Measurements from ENCODE around the gene PKP2. TPM values are rescaled to one million over a fixed set of nuclear protein-coding genes. Genes with fewer than 3 reads are reported as not detected.

Gene PKP2
- total RNA-seq, 1 experiment from 2014 or later, result 5.3 TPM

- no peaks in the 10 kb centered on the region for H3K36me3 ChIP-seq (ENCODE audit: insufficient read depth, low read length, poor library complexity, severe bottlenecking)
- H3K27ac ChIP-seq (ENCODE audit: low read depth, low read length, poor library complexity, severe bottlenecking), result no peak overlapping the region
- no peaks in the 10 kb centered on the region for H3K27me3 ChIP-seq (replicated peaks; ENCODE audit: insufficient read depth, low read depth, low read length, poor library complexity)
- no peak for DNase-seq (ENCODE audit: low spot score)
- intact Hi-C loops (cut with micrococcal nuclease; ENCODE audit: unreplicated experiment), result no loop called here
- no peak for TF ChIP-seq CTCF (conservative IDR thresholded peaks at IDR 0.05; ENCODE audit: low read depth, low read length)
- TF ChIP-seq EZH2 (IDR thresholded peaks at IDR 0.05; ENCODE audit: borderline replicate concordance, low read depth, low read length, poor library complexity, severe bottlenecking), result no peak
- no TSS peak for BruUV-seq (replicated peaks)
- no peak overlapping the region for H3K4me3 ChIP-seq (ENCODE audit: low read depth, low read length, poor library complexity, severe bottlenecking)
- POLR2A ChIA-PET (ENCODE audit: low non-redundant PET), result no interaction called here
- H3K9me3 ChIP-seq (ENCODE audit: low read depth, low read length, poor library complexity, severe bottlenecking), result no peaks in the 10 kb centered on the region
- CTCF ChIA-PET, result no interaction called here
- no peaks in the 10 kb centered on the region for H3K4me1 ChIP-seq (ENCODE audit: insufficient read depth, low read length, poor library complexity, severe bottlenecking)
Observed at GRCh38 chr12:32885831-32886230, 10.7 kb downstream of the PKP2 start.

- H3K9me3 ChIP-seq (ENCODE audit: low read depth, low read length, poor library complexity, severe bottlenecking), result no peaks in the 10 kb centered on the region
- H3K36me3 ChIP-seq (ENCODE audit: insufficient read depth, low read length, poor library complexity, severe bottlenecking), result no peaks in the 10 kb centered on the region
- no peaks in the 10 kb centered on the region for H3K27me3 ChIP-seq (replicated peaks; ENCODE audit: insufficient read depth, low read depth, low read length, poor library complexity)
- no peak overlapping the region for H3K27ac ChIP-seq (ENCODE audit: low read depth, low read length, poor library complexity, severe bottlenecking)
- ChIA-PET POLR2A (ENCODE audit: low non-redundant PET) (no interaction called here), CTCF (no interaction called here)
- H3K4me3 ChIP-seq (ENCODE audit: low read depth, low read length, poor library complexity, severe bottlenecking), result no peak overlapping the region
- no TSS peak for BruUV-seq (replicated peaks)
- no peak for DNase-seq (ENCODE audit: low spot score)
- intact Hi-C loops (cut with micrococcal nuclease; ENCODE audit: unreplicated experiment), result no loop called here
- no peaks in the 10 kb centered on the region for H3K4me1 ChIP-seq (ENCODE audit: insufficient read depth, low read length, poor library complexity, severe bottlenecking)
- TF ChIP-seq EZH2 (IDR thresholded peaks at IDR 0.05; ENCODE audit: borderline replicate concordance, low read depth, low read length, poor library complexity, severe bottlenecking) (no peak), CTCF (conservative IDR thresholded peaks at IDR 0.05; ENCODE audit: low read depth, low read length) (no peak)
Observed at GRCh38 chr12:32884962-32885361, 11.6 kb downstream of the PKP2 start.

GRCh38 chr12:32881702-32882101 is 14.9 kb downstream of the PKP2 start:
- POLR2A ChIA-PET (ENCODE audit: low non-redundant PET), result no interaction called here
- no peaks in the 10 kb centered on the region for H3K27me3 ChIP-seq (replicated peaks; ENCODE audit: insufficient read depth, low read depth, low read length, poor library complexity)
- intact Hi-C loops (cut with micrococcal nuclease; ENCODE audit: unreplicated experiment), result no loop called here
- no peak overlapping the region for H3K4me3 ChIP-seq (ENCODE audit: low read depth, low read length, poor library complexity, severe bottlenecking)
- no TSS peak for BruUV-seq (replicated peaks)
- CTCF ChIA-PET, result no interaction called here
- H3K27ac ChIP-seq (ENCODE audit: low read depth, low read length, poor library complexity, severe bottlenecking), result no peak overlapping the region
- H3K4me1 ChIP-seq (ENCODE audit: insufficient read depth, low read length, poor library complexity, severe bottlenecking), result no peaks in the 10 kb centered on the region
- no peak for DNase-seq (ENCODE audit: low spot score)
- no peaks in the 10 kb centered on the region for H3K9me3 ChIP-seq (ENCODE audit: low read depth, low read length, poor library complexity, severe bottlenecking)
- TF ChIP-seq EZH2 (IDR thresholded peaks at IDR 0.05; ENCODE audit: borderline replicate concordance, low read depth, low read length, poor library complexity, severe bottlenecking), result no peak
- TF ChIP-seq CTCF (conservative IDR thresholded peaks at IDR 0.05; ENCODE audit: low read depth, low read length), result no peak
- H3K36me3 ChIP-seq (ENCODE audit: insufficient read depth, low read length, poor library complexity, severe bottlenecking), result no peaks in the 10 kb centered on the region
